T-cell (primary cell): ENCODE measurements around the gene INCA1. TPM values are rescaled to one million over a fixed set of nuclear protein-coding genes. Genes with fewer than 3 reads are reported as not detected.

Experiments
- ATAC-seq, 4 experiments: fragments of 200-7000 bp in 3 of 4; fragments of 150-1000 bp in 1 of 4; cut with Tn5 transposase; replicated peaks in 1 of 4; 1 replicate in 3 of 4; 2 replicates in 1 of 4; pipeline ENCODE4 v1.10.0; 2021; ENCODE audit warnings: moderate library complexity in 3 of 4, mild to moderate bottlenecking in 2 of 4, moderate number of reproducible peaks in 1 of 4
- CTCF ChIA-PET, 2 donors: fragments of 300-600 bp; sonication (Branson Sonifier 250); formaldehyde crosslinking; loops; one replicate each; lab custom pipeline; 2022; ENCODE audit warnings: antibody characterized with exemption in 2 of 2; lab: Charles Lee
- POLR2A ChIA-PET, 2 donors: fragments of 300-600 bp; sonication (Branson Sonifier 250); formaldehyde crosslinking; loops; one replicate each; lab custom pipeline; 2022; ENCODE audit warnings: antibody characterized with exemption in 2 of 2; lab: Charles Lee
- DNase-seq, 35 experiments: peaks; one replicate each; pipeline versions ENCODE4 v3.0.0 to v3.0.0-alpha.2; 2013 to 2023
- H3K27ac ChIP-seq: one replicate; pipeline ENCODE4 v1.5.1; 2013; ENCODE audit warnings: low read length
- H3K27me3 ChIP-seq, 2 experiments: replicated peaks in 1 of 2; 1 replicate in 1 of 2; 2 replicates in 1 of 2; pipeline versions ENCODE4 v1.6.1 to v1.7.0; 2013; ENCODE audit warnings: low read length in 1 of 2, mixed read lengths in 1 of 2; ENCODE audit not compliant: control insufficient read depth in 2 of 2, insufficient read depth in 2 of 2; ENCODE audit errors: extremely low read depth in 1 of 2
- H3K36me3 ChIP-seq, 2 donors: 1 replicate in 1 of 2; 2 replicates in 1 of 2; pipeline versions ENCODE4 v1.6.1 to v1.7.0; 2013; ENCODE audit warnings: low read length in 1 of 2; ENCODE audit not compliant: control insufficient read depth in 2 of 2, insufficient read depth in 1 of 2; ENCODE audit errors: extremely low read depth in 1 of 2
- H3K4me1 ChIP-seq, 2 experiments: 1 replicate in 1 of 2; 2 replicates in 1 of 2; pipeline versions ENCODE4 v1.6.1 to v1.7.0; 2013; ENCODE audit warnings: low read length in 2 of 2, mixed read lengths in 1 of 2; ENCODE audit not compliant: insufficient read depth in 2 of 2, control insufficient read depth in 1 of 2; ENCODE audit errors: extremely low read depth in 1 of 2
- H3K4me3 ChIP-seq, 2 donors: 1 replicate in 1 of 2; 2 replicates in 1 of 2; pipeline versions ENCODE4 v1.5.1 to v1.7.0; 2013; ENCODE audit warnings: mild to moderate bottlenecking in 2 of 2, low read length in 1 of 2, moderate library complexity in 1 of 2; ENCODE audit not compliant: control insufficient read depth in 1 of 2; ENCODE audit errors: extremely low read depth in 1 of 2
- H3K9me3 ChIP-seq: 2 replicates; pipeline ENCODE4 v1.7.0; 2013
- H3K27ac Mint-ChIP-seq, 2 donors: one replicate each; pipeline ENCODE4 v1.8.0; 2020 to 2021; ENCODE audit warnings: mild to moderate bottlenecking in 2 of 2, mixed read lengths in 2 of 2
- H3K27me3 Mint-ChIP-seq, 2 donors: one replicate each; pipeline ENCODE4 v1.8.0; 2021 to 2022; ENCODE audit warnings: mixed read lengths in 2 of 2
- H3K36me3 Mint-ChIP-seq: one replicate; pipeline ENCODE4 v1.8.0; 2021; ENCODE audit warnings: mixed read lengths
- H3K4me1 Mint-ChIP-seq, 3 donors: one replicate each; pipeline ENCODE4 v1.8.0; 2020 to 2022; ENCODE audit warnings: mixed read lengths in 3 of 3, mild to moderate bottlenecking in 1 of 3
- H3K4me3 Mint-ChIP-seq, 3 donors: one replicate each; pipeline ENCODE4 v1.8.0; 2020 to 2022; ENCODE audit warnings: mild to moderate bottlenecking in 3 of 3, mixed read lengths in 3 of 3, moderate library complexity in 3 of 3
- H3K9me3 Mint-ChIP-seq, 3 donors: one replicate each; pipeline ENCODE4 v1.8.0; 2020 to 2022; ENCODE audit warnings: mixed read lengths in 3 of 3
- WGBS: methylation state at CpG from one replicate; pipeline ENCODE4 v1.1.5; 2013; ENCODE audit warnings: missing lambda C conversion rate; ENCODE audit not compliant: insufficient coverage; 5-methylcytosine and 5-hydroxymethylcytosine counted together
- total RNA-seq, 35 experiments: library from RNA in 6 of 35; stranded (reverse) in 6 of 35; fragments of 120-200 nt in 1 of 35; gene quantifications; one replicate each; pipeline versions ENCODE4 v1.2.1 to v1.2.4 and lab custom pipeline; 2013 to 2026

INCA1 gene
- total RNA-seq, 5 donors from 2014 or later (not counting 1 experiment from before 2014, with no cell fraction given): 0.38 to 0.43 TPM; not detected in 3

- H3K27me3 Mint-ChIP-seq: no peaks in the 10 kb centered on the region
- WGBS: 0% methylated on average over 16 of the region's 16 CpGs
- peaks cover 38% of the 10 kb centered on the region for H3K36me3 Mint-ChIP-seq
- peak overlapping the region; percentile 86 to 96 for H3K27ac Mint-ChIP-seq
- no peaks in the 10 kb centered on the region for H3K9me3 ChIP-seq
- no peaks in the 10 kb centered on the region for H3K9me3 Mint-ChIP-seq
- peaks cover 26 to 59% of the 10 kb centered on the region in 2 experiments for H3K4me1 ChIP-seq
- POLR2A ChIA-PET: interaction anchor here (0.6 to 1.5 kb wide), 3 partner anchors 28 to 217 kb away, joined by 3 to 8 read pairs (median 5); partner anchors contain the start of genes CHRNE (in 1 of the 2) and SPAG7 (in 1 of the 2)
- peak overlapping the region; percentile 84 to 85 for H3K4me3 ChIP-seq
- H3K4me3 Mint-ChIP-seq: peak overlapping the region; percentile 91 to 100 (median 94)
- no peaks in the 10 kb centered on the region for H3K27me3 ChIP-seq
- ATAC-seq: peak in 3 of 4 experiments; percentile 2 to 5 (median 3)
- DNase-seq: peak in 2 of 35 experiments; percentile 16
- H3K4me1 Mint-ChIP-seq: peaks cover 61 to 71% (median 62%) of the 10 kb centered on the region in 3 donors
- CTCF ChIA-PET: interaction anchor here (0.5 to 2.0 kb wide), 8 partner anchors 10 to 229 kb away, joined by 3 to 19 read pairs (median 4); partner anchors contain the start of genes ARRB2 (in 1 of the 2), C17orf107 (in 1 of the 2), CAMTA2 (in 1 of the 2) and SPAG7 (in 1 of the 2)
- H3K36me3 ChIP-seq: peaks cover 11 to 41% of the 10 kb centered on the region in 2 donors
- peak overlapping the region; percentile 77 for H3K27ac ChIP-seq
Observed at GRCh38 chr17:4939546-4939795, 57.9 kb downstream of the INCA1 start.

- Mint-ChIP-seq H3K4me3 (peak overlapping the region; percentile 91 to 100 (median 94)), H3K9me3 (no peaks in the 10 kb centered on the region), H3K27ac (peak overlapping the region; percentile 86 to 96), H3K4me1 (peaks cover 61 to 71% (median 62%) of the 10 kb centered on the region in 3 donors), H3K27me3 (no peaks in the 10 kb centered on the region), H3K36me3 (peaks cover 33% of the 10 kb centered on the region)
- ChIA-PET CTCF (interaction anchor here (0.5 to 2.0 kb wide), 6 partner anchors 10 to 688 kb away, joined by 3 to 19 read pairs (median 5); partner anchors contain the start of genes CAMTA2 (in 1 of the 2) and SPAG7 (in 1 of the 2)), POLR2A (interaction anchor here in 1 of 2 donors (0.6 kb wide), 1 partner anchor 216 kb away, joined by 3 read pairs; no protein-coding TSS in a partner anchor)
- WGBS: 55% methylated on average over 15 of the region's 19 CpGs
- Histone ChIP-seq H3K27ac (peak overlapping the region; percentile 77), H3K4me1 (peaks cover 22 to 59% of the 10 kb centered on the region in 2 experiments), H3K36me3 (peaks cover 11 to 38% of the 10 kb centered on the region in 2 donors), H3K4me3 (peak overlapping the region; percentile 84 to 85), H3K9me3 (no peaks in the 10 kb centered on the region), H3K27me3 (no peaks in the 10 kb centered on the region)
- no peak for ATAC-seq
- peak in 1 of 35 experiments; percentile 33 for DNase-seq
Observed at GRCh38 chr17:4938688-4939545, 58.4 kb downstream of the INCA1 start.

Other genes with a start within 250 kb of the INCA1 start
- not detected for gene TM4SF5, start 225.6 kb downstream of the INCA1 start, total RNA-seq
- under 1 TPM in 4 of 5 donors, not detected in 1; 0.38 to 0.82 (median 0.59) TPM for gene VMO1, start 211.2 kb downstream of the INCA1 start, total RNA-seq
- not detected for gene GLTPD2, start 208.6 kb downstream of the INCA1 start, total RNA-seq
- gene PSMB6, start 201.4 kb downstream of the INCA1 start, total RNA-seq: 10 to 100 TPM; 45.7 to 63.5 (median 57.0) TPM
- 10 to 100 TPM; 24.2 to 41.7 (median 31.4) TPM for gene PLD2, start 190.4 kb downstream of the INCA1 start, total RNA-seq
- 100 to 1,000 TPM; 156 to 189 (median 164) TPM for gene MINK1, start 164.2 kb downstream of the INCA1 start, total RNA-seq
- 10 to 100 TPM in 2 of 5 donors, 1 to 10 TPM in 3; 3.1 to 41.1 (median 4.1) TPM for gene C17orf107, start 98.0 kb downstream of the INCA1 start, total RNA-seq
- gene CHRNE, start 94.4 kb downstream of the INCA1 start, total RNA-seq: 1 to 10 TPM in 3 of 5 donors, under 1 TPM in 2; 0.73 to 3.5 (median 1.3) TPM
- gene GP1BA, start 65.2 kb downstream of the INCA1 start, total RNA-seq: under 1 TPM in 1 of 5 donors, not detected in 4; 0.40 TPM
- gene SLC25A11, start 57.5 kb downstream of the INCA1 start, total RNA-seq: 10 to 100 TPM; 30.9 to 51.6 (median 47.0) TPM
- 100 to 1,000 TPM; 109 to 158 (median 135) TPM for gene RNF167, start 57.3 kb downstream of the INCA1 start, total RNA-seq
- 100 to 1,000 TPM; 654 to 853 (median 744) TPM for gene PFN1, start 49.0 kb downstream of the INCA1 start, total RNA-seq
- 10 to 100 TPM; 31.0 to 38.4 (median 36.3) TPM for gene ENO3, start 46.4 kb downstream of the INCA1 start, total RNA-seq
- 10 to 100 TPM; 36.4 to 65.6 (median 55.8) TPM for gene SPAG7, start 29.7 kb downstream of the INCA1 start, total RNA-seq
- 10 to 100 TPM; 59.8 to 82.8 (median 72.0) TPM for gene CAMTA2, start 9.8 kb downstream of the INCA1 start, total RNA-seq
- 10 to 100 TPM; 15.3 to 37.9 (median 28.5) TPM for gene KIF1C, start 428 bp upstream of the INCA1 start, total RNA-seq
- under 1 TPM in 3 of 5 donors, not detected in 2; 0.14 to 0.62 (median 0.25) TPM for gene SLC52A1, start 37.9 kb upstream of the INCA1 start, total RNA-seq
- 10 to 100 TPM in 1 of 5 donors, 1 to 10 TPM in 4; 3.3 to 10.4 (median 8.5) TPM for gene ZFP3, start 80.9 kb upstream of the INCA1 start, total RNA-seq
- gene ZNF232, start 114.4 kb upstream of the INCA1 start, total RNA-seq: 10 to 100 TPM in 3 of 5 donors, 1 to 10 TPM in 2; 7.3 to 20.9 (median 14.2) TPM
- gene USP6, start 118.5 kb upstream of the INCA1 start, total RNA-seq: 1 to 10 TPM in 1 of 5 donors, under 1 TPM in 4; 0.03 to 1.1 (median 0.09) TPM
- gene ZNF594, start 194.3 kb upstream of the INCA1 start, total RNA-seq: 10 to 100 TPM in 3 of 5 donors, 1 to 10 TPM in 2; 5.5 to 23.4 (median 20.9) TPM
- 1 to 10 TPM in 3 of 5 donors, under 1 TPM in 2; 0.61 to 1.8 (median 1.2) TPM for gene SCIMP, start 237.3 kb upstream of the INCA1 start, total RNA-seq